ENCODE measurements around the gene GLOD4. TPM values are rescaled to one million over a fixed set of nuclear protein-coding genes. Genes with fewer than 3 reads are reported as not detected.
"Not testable (repeated sequence)": the region's sequence is repeated elsewhere in the genome, so short reads cannot be mapped to it uniquely, and the experiment has no call there.

Gene GLOD4
- total RNA-seq, 1 donor from 2014 or later = 36.5 TPM

DNA sequence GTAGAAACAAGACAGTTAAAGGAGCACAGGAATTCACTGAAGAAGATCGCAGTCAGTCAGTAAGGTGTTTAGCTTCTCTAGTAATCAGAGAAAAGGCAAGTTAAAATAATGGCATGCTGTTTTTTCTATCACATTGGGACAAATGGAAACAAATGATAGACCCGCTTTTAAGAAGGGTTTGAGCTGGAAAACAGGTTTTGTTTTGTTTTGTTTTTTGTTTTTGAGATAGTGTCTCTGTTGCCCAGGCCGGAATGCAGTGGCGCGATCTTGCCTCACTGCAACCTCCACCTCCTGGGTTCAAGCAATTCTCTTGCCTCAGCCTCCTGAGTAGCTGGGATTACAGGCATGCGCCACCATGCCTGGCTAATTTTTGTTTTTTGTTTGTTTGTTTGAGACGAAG, 3.8 kb upstream of the GLOD4 start:
- not testable (repeated sequence) for H3K9me3 ChIP-seq (ENCODE audit: control insufficient read depth in 3 of 3, low read length in 3 of 3); H3K27ac ChIP-seq (ENCODE audit: low read depth, low read length); H3K9ac ChIP-seq (ENCODE audit: low read depth in 1 of 3, low read length in 3 of 3); H3K27me3 ChIP-seq (ENCODE audit: control insufficient read depth in 3 of 3, insufficient read depth in 3 of 3, low read length in 3 of 3); H3K4me3 ChIP-seq (ENCODE audit: low read length in 3 of 3)
- peaks cover 30 to 32% (median 31%) of the 10 kb centered on the region in 3 donors for H3K36me3 ChIP-seq (ENCODE audit: control insufficient read depth in 3 of 3, insufficient read depth in 3 of 3, low read length in 3 of 3)
- H3K4me1 ChIP-seq (ENCODE audit: control insufficient read depth in 3 of 3, insufficient read depth in 3 of 3, low read length in 3 of 3) = peaks cover 18 to 32% (median 26%) of the 10 kb centered on the region in 3 donors

DNA sequence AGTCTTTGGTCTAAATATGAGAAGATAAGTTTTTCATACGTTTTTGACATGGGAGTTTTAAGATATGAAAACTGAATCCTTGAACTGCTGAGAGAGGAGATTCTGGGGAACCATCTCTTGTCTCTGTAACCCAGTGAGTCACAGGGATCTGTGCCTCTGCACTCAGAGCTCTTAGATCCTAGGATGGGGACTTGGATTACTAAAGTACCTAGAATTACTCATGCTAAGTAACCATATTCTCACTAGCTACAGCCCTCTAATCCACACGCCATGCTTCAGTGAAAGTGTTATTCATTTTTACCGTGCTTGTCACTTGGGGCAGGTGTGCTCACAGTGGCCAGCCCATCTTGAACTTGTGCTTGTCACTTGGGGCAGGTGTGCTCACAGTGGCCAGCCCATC, 2.1 kb upstream of the GLOD4 start:
- Histone ChIP-seq H3K4me3 (ENCODE audit: low read length in 3 of 3) (no peak overlapping the region), H3K27ac (ENCODE audit: low read depth, low read length) (no peak overlapping the region), H3K4me1 (ENCODE audit: control insufficient read depth in 3 of 3, insufficient read depth in 3 of 3, low read length in 3 of 3) (peaks cover 18 to 32% (median 26%) of the 10 kb centered on the region in 3 donors), H3K9ac (ENCODE audit: low read depth in 1 of 3, low read length in 3 of 3) (no peak overlapping the region), H3K36me3 (ENCODE audit: control insufficient read depth in 3 of 3, insufficient read depth in 3 of 3, low read length in 3 of 3) (peaks cover 18 to 23% (median 23%) of the 10 kb centered on the region in 3 donors), H3K27me3 (ENCODE audit: control insufficient read depth in 3 of 3, insufficient read depth in 3 of 3, low read length in 3 of 3) (no peaks in the 10 kb centered on the region), H3K9me3 (ENCODE audit: control insufficient read depth in 3 of 3, low read length in 3 of 3) (no peaks in the 10 kb centered on the region)

DNA sequence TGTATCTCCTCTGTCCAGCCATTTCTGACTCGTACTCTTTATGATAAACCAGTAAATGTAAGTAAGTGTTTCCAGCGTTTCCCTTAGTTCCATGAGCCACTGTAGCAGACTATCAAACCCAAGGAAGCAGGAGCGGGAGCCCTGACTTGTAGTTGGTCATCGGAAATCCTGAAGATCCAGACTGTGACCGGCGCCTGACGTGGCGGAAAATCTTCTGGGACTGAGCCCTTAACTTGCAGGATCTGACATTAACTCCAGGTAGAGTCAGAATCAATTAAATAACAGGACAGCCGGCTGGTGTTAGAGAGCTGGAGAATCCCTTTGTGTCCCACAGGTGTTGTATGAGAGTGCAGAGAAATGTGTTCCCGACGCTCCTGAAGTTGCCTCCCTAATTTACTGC, 4.0 kb downstream of the GLOD4 start:
- Histone ChIP-seq H3K9ac (ENCODE audit: low read depth in 1 of 3, low read length in 3 of 3) (no peak overlapping the region), H3K9me3 (ENCODE audit: control insufficient read depth in 3 of 3, low read length in 3 of 3) (no peaks in the 10 kb centered on the region), H3K36me3 (ENCODE audit: control insufficient read depth in 3 of 3, insufficient read depth in 3 of 3, low read length in 3 of 3) (peaks cover 20 to 52% (median 47%) of the 10 kb centered on the region in 3 donors), H3K4me3 (ENCODE audit: low read length in 3 of 3) (no peak overlapping the region), H3K4me1 (ENCODE audit: control insufficient read depth in 3 of 3, insufficient read depth in 3 of 3, low read length in 3 of 3) (peaks cover 8 to 17% (median 14%) of the 10 kb centered on the region in 3 donors), H3K27me3 (ENCODE audit: control insufficient read depth in 3 of 3, insufficient read depth in 3 of 3, low read length in 3 of 3) (no peaks in the 10 kb centered on the region), H3K27ac (ENCODE audit: low read depth, low read length) (no peak overlapping the region)

DNA sequence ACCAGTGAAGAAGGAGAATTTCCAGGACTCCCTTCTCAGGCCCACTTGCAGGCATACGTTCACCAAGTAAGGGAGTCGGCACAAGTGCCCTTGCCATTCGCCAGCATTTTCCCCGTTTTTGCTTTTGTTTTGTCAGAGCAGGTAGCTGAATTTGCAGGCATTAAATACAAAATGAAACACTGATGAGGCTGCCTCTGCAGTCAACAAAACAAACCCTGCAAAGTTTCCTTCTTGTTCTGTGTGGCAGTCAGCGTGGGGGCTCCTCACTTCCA, 7.8 kb downstream of the GLOD4 start:
- Histone ChIP-seq H3K27me3 (ENCODE audit: control insufficient read depth in 3 of 3, insufficient read depth in 3 of 3, low read length in 3 of 3) (no peaks in the 10 kb centered on the region), H3K36me3 (ENCODE audit: control insufficient read depth in 3 of 3, insufficient read depth in 3 of 3, low read length in 3 of 3) (peaks cover 39 to 72% (median 67%) of the 10 kb centered on the region in 3 donors), H3K9ac (ENCODE audit: low read depth in 1 of 3, low read length in 3 of 3) (no peak overlapping the region), H3K4me3 (ENCODE audit: low read length in 3 of 3) (no peak overlapping the region), H3K9me3 (ENCODE audit: control insufficient read depth in 3 of 3, low read length in 3 of 3) (no peaks in the 10 kb centered on the region), H3K4me1 (ENCODE audit: control insufficient read depth in 3 of 3, insufficient read depth in 3 of 3, low read length in 3 of 3) (no peaks in the 10 kb centered on the region), H3K27ac (ENCODE audit: low read depth, low read length) (no peak overlapping the region)

DNA sequence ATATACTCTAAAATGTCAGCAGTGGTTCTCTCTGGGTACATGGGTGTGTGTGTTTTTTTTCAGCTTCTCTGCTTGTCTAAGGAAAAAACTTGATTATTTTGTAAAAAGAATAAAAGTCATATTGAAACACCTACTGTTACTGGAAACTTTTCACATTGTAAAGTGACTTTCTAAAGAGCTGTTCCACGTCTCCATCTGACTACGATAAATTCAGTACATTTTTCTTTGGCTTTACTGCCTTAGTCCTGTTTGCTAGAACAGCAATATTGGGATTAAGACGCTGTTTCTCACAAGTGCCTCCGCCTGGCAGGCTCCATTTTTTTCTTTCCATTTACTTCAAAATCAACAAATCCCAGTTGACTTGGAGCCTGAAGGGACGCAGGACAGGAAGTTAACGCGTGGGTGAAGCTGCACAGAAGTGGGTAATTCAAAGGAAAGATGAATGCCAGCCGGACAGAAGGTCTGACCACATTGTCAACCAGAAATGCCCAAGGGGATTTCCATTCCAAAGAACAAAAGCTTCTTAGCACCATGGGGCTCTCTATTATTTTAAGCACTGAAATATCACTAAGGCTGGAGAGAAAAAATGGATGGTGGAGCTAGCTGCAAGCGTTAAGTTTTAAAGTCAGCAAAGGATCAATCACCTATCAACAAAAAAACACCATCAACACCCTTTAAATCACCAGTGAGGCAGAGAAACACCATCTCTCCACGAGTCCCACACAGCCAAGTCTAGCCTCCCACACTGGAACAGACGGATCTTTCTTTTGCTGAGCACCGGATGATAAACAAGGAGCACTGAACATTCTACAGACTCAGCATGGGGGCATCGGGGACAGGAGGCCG, 8.4 kb downstream of the GLOD4 start:
- Histone ChIP-seq H3K27ac (ENCODE audit: low read depth, low read length) (no peak overlapping the region), H3K27me3 (ENCODE audit: control insufficient read depth in 3 of 3, insufficient read depth in 3 of 3, low read length in 3 of 3) (no peaks in the 10 kb centered on the region), H3K4me1 (ENCODE audit: control insufficient read depth in 3 of 3, insufficient read depth in 3 of 3, low read length in 3 of 3) (no peaks in the 10 kb centered on the region), H3K9me3 (ENCODE audit: control insufficient read depth in 3 of 3, low read length in 3 of 3) (no peaks in the 10 kb centered on the region), H3K9ac (ENCODE audit: low read depth in 1 of 3, low read length in 3 of 3) (no peak overlapping the region), H3K36me3 (ENCODE audit: control insufficient read depth in 3 of 3, insufficient read depth in 3 of 3, low read length in 3 of 3) (peaks cover 44 to 75% (median 68%) of the 10 kb centered on the region in 3 donors), H3K4me3 (ENCODE audit: low read length in 3 of 3) (no peak overlapping the region)

DNA sequence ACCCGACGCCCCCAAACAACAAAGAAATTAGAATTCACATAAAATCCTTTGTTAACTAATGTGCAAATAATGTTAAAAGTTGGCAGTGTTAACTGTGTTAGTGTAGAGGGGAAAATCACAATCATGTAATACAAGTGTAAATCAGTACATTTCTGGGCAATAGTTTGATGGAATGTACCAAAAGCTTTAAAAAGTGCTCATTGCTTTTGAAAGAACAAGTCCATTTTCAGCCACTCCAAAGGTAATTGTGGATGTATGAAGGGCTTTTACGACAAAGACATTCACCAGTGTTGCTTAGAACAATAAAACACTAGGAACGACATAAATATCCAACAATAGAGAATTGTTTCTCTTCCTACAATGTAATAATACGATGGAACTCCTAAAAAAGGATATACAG, 9.1 kb downstream of the GLOD4 start:
- Histone ChIP-seq H3K27me3 (ENCODE audit: control insufficient read depth in 3 of 3, insufficient read depth in 3 of 3, low read length in 3 of 3) (no peaks in the 10 kb centered on the region), H3K9ac (ENCODE audit: low read depth in 1 of 3, low read length in 3 of 3) (no peak overlapping the region), H3K9me3 (ENCODE audit: control insufficient read depth in 3 of 3, low read length in 3 of 3) (no peaks in the 10 kb centered on the region), H3K27ac (ENCODE audit: low read depth, low read length) (no peak overlapping the region), H3K4me1 (ENCODE audit: control insufficient read depth in 3 of 3, insufficient read depth in 3 of 3, low read length in 3 of 3) (no peaks in the 10 kb centered on the region), H3K36me3 (ENCODE audit: control insufficient read depth in 3 of 3, insufficient read depth in 3 of 3, low read length in 3 of 3) (peaks cover 42 to 71% (median 62%) of the 10 kb centered on the region in 3 donors), H3K4me3 (ENCODE audit: low read length in 3 of 3) (no peak overlapping the region)

DNA sequence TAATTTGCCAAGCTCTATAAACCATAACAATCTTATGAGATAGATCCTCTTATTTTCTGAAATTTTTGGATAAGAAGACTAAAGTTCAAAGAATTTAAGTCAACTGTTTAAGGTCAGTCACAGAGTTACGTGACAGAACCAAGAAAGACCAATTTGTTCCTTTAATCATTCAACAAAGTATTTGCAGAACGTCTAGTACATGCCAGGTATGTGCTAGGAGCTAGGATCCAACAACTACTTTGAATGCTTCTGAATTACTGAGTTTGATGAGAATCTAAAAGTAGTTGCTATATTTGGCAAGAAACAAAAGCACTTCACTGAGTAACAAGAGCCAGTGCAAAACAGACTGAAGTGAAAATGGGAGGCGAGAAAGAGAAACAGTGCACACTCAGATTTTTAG, 15.0 kb downstream of the GLOD4 start:
- Histone ChIP-seq H3K27ac (ENCODE audit: low read depth, low read length) (no peak overlapping the region), H3K27me3 (ENCODE audit: control insufficient read depth in 3 of 3, insufficient read depth in 3 of 3, low read length in 3 of 3) (no peaks in the 10 kb centered on the region), H3K9me3 (ENCODE audit: control insufficient read depth in 3 of 3, low read length in 3 of 3) (no peaks in the 10 kb centered on the region), H3K9ac (ENCODE audit: low read depth in 1 of 3, low read length in 3 of 3) (no peak overlapping the region), H3K4me3 (ENCODE audit: low read length in 3 of 3) (no peak overlapping the region), H3K4me1 (ENCODE audit: control insufficient read depth in 3 of 3, insufficient read depth in 3 of 3, low read length in 3 of 3) (no peaks in the 10 kb centered on the region), H3K36me3 (ENCODE audit: control insufficient read depth in 3 of 3, insufficient read depth in 3 of 3, low read length in 3 of 3) (peaks cover 32 to 43% (median 38%) of the 10 kb centered on the region in 3 donors)

DNA sequence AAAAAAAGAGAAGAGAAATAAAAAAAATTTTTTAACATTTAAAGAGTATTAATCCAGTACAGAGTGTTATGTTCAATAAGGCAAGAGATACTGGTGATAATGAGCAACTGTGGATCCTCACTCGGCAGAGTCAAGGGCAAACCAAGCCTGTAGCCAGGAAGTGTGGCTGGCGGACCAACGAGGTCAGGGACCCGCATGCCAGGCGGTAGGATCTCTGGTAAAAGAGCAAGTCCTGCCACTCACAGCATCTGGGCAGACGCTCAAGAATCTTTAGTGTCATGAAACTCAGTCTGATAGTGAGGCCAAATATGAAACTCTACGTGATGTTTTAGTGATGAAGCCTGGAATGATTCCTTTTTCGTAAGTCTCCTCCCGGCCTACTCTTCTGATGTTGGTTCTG, 21.7 kb downstream of the GLOD4 start:
- Histone ChIP-seq H3K4me3 (ENCODE audit: low read length in 3 of 3) (no peak overlapping the region), H3K27ac (ENCODE audit: low read depth, low read length) (no peak overlapping the region), H3K27me3 (ENCODE audit: control insufficient read depth in 3 of 3, insufficient read depth in 3 of 3, low read length in 3 of 3) (no peaks in the 10 kb centered on the region), H3K9me3 (ENCODE audit: control insufficient read depth in 3 of 3, low read length in 3 of 3) (no peaks in the 10 kb centered on the region), H3K36me3 (ENCODE audit: control insufficient read depth in 3 of 3, insufficient read depth in 3 of 3, low read length in 3 of 3) (peaks cover 16 to 43% (median 27%) of the 10 kb centered on the region in 3 donors), H3K9ac (ENCODE audit: low read depth in 1 of 3, low read length in 3 of 3) (no peak overlapping the region), H3K4me1 (ENCODE audit: control insufficient read depth in 3 of 3, insufficient read depth in 3 of 3, low read length in 3 of 3) (peaks cover 0 to 4% (median 0%) of the 10 kb centered on the region in 3 donors)

DNA sequence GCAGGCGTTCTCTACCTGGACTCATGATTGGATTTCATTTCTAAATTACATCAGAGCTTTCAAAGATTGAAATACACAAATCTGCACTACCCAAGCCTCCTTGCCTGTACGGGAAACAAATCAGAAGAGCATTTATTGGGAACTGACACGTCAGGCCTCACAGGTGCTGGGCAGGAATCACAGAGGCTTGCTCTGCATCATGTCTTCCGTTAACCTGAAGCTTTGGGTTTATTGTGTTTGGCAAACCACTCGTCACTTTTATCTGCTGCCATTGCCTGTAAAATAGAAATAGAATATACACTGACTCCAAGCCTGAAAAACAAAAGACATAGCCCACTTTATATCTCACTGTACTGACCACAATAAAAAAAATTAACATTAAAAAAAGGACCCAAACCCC, 22.1 kb downstream of the GLOD4 start:
- Histone ChIP-seq H3K36me3 (ENCODE audit: control insufficient read depth in 3 of 3, insufficient read depth in 3 of 3, low read length in 3 of 3) (peaks cover 13 to 40% (median 27%) of the 10 kb centered on the region in 3 donors), H3K9ac (ENCODE audit: low read depth in 1 of 3, low read length in 3 of 3) (no peak overlapping the region)

DNA sequence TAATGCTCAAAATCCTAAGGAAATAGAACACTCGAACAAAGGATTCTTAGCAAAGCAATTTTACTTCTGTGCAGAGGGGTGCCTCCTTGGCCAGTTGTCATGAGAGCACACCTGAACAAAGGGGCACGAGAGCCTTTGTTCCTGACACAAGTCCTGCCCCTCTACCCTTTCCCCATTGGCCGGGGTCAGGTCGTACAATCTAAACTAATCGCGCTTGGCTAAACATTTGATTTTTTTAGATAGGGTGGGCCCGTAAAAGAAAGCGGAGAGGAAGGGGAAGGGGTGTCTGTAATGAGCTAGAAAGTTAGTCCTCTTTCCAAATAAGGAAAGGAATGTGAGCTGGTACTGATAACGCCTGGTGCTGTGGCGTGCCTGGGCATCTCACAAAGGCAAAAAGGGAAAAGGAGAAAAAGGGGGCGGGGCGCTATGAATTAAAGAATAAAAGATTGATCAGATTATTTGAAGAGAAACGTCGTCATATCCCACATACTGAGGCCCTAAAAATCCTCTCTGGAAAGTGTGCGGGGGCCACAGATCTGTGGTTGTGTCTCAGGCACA, 26.0 kb downstream of the GLOD4 start:
- Histone ChIP-seq H3K36me3 (ENCODE audit: control insufficient read depth in 3 of 3, insufficient read depth in 3 of 3, low read length in 3 of 3) (peaks cover 9 to 28% (median 16%) of the 10 kb centered on the region in 3 donors), H3K4me1 (ENCODE audit: control insufficient read depth in 3 of 3, insufficient read depth in 3 of 3, low read length in 3 of 3) (peaks cover 10 to 16% (median 11%) of the 10 kb centered on the region in 3 donors)
- H3K9me3 ChIP-seq (ENCODE audit: control insufficient read depth in 3 of 3, low read length in 3 of 3); H3K9ac ChIP-seq (ENCODE audit: low read depth in 1 of 3, low read length in 3 of 3); H3K27ac ChIP-seq (ENCODE audit: low read depth, low read length); H3K27me3 ChIP-seq (ENCODE audit: control insufficient read depth in 3 of 3, insufficient read depth in 3 of 3, low read length in 3 of 3); H3K4me3 ChIP-seq (ENCODE audit: low read length in 3 of 3): not testable (repeated sequence)

More for the DNA sequence above, 22.1 kb downstream of the GLOD4 start:
- H3K4me3 ChIP-seq (ENCODE audit: low read length in 3 of 3) = no peak overlapping the region
- H3K9me3 ChIP-seq (ENCODE audit: control insufficient read depth in 3 of 3, low read length in 3 of 3) = no peaks in the 10 kb centered on the region
- no peaks in the 10 kb centered on the region for H3K27me3 ChIP-seq (ENCODE audit: control insufficient read depth in 3 of 3, insufficient read depth in 3 of 3, low read length in 3 of 3)
- peaks cover 0 to 4% (median 0%) of the 10 kb centered on the region in 3 donors for H3K4me1 ChIP-seq (ENCODE audit: control insufficient read depth in 3 of 3, insufficient read depth in 3 of 3, low read length in 3 of 3)
- H3K27ac ChIP-seq (ENCODE audit: low read depth, low read length) = no peak overlapping the region

Measured in skeletal muscle tissue (tissue), 4 donors.